ENCODE results near the gene GPR17. TPM values are rescaled to one million over a fixed set of nuclear protein-coding genes. Genes with fewer than 3 reads are reported as not detected.

Gene GPR17
- total and polyA plus RNA-seq, 11 donors: 0.10 to 8.0 (median 0.26) TPM; not detected in 3

DNA sequence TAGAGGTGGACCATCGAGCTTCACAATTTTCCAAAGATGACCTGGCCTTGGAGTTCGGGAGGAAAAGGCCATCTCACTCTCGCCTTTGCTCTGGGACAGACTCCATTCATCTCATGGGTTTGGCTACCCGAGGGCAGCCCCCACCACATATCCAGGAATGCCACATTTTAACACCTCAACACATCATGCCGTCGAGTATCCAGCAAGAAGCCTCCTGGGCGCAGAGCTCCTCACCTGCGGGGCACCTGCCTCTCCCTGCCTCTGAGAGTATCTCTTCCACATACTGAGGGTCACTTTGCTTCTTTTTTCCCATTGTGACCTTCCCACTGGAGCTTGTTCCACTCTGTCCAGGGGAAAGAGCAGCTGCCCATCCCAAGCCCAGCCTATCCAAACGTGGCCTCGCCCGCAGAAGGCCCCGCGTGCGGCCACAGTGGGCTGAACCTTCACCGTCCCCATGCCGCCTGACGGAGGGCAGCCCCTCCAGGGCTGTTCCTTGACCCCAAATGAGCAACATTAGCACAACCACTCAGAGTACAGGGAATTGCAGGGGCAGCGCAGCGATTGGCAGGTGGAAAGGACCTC lies 34.8 kb downstream of the GPR17 start:
- intact Hi-C loops (cut with DNase I): loop anchor here in 4 of 10 donors (2.0 to 10.0 kb wide), 5 partner anchors 22 to 88 kb away; partner anchors contain the start of gene GPR17 (in 1 of the 4)
- no peak for TF ChIP-seq POLR2A (IDR thresholded peaks at IDR 0.05)
- TF ChIP-seq, protein P1, sequence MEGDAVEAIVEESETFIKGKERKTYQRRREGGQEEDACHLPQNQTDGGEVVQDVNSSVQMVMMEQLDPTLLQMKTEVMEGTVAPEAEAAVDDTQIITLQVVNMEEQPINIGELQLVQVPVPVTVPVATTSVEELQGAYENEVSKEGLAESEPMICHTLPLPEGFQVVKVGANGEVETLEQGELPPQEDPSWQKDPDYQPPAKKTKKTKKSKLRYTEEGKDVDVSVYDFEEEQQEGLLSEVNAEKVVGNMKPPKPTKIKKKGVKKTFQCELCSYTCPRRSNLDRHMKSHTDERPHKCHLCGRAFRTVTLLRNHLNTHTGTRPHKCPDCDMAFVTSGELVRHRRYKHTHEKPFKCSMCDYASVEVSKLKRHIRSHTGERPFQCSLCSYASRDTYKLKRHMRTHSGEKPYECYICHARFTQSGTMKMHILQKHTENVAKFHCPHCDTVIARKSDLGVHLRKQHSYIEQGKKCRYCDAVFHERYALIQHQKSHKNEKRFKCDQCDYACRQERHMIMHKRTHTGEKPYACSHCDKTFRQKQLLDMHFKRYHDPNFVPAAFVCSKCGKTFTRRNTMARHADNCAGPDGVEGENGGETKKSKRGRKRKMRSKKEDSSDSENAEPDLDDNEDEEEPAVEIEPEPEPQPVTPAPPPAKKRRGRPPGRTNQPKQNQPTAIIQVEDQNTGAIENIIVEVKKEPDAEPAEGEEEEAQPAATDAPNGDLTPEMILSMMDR (IDR thresholded peaks at IDR 0.05): no peak
- Histone ChIP-seq H3K27me3 (peaks cover 0 to 11% (median 0%) of the 10 kb centered on the region in 9 donors), H3K36me3 (no peaks in the 10 kb centered on the region), H3K4me1 (peaks cover 0 to 55% (median 41%) of the 10 kb centered on the region in 12 donors), H3K9me3 (no peaks in the 10 kb centered on the region), H3K4me3 (peak overlapping the region; percentile 32 to 60 (median 54)), H3K27ac (peak overlapping the region; percentile 38 to 82 (median 74))
- DNase-seq (no peak), ATAC-seq (peak in 1 of 4 donors; percentile 4)
- WGBS, 4 donors: 67 to 73% (median 70%) methylated on average over 19 of the region's 19 CpGs

DNA sequence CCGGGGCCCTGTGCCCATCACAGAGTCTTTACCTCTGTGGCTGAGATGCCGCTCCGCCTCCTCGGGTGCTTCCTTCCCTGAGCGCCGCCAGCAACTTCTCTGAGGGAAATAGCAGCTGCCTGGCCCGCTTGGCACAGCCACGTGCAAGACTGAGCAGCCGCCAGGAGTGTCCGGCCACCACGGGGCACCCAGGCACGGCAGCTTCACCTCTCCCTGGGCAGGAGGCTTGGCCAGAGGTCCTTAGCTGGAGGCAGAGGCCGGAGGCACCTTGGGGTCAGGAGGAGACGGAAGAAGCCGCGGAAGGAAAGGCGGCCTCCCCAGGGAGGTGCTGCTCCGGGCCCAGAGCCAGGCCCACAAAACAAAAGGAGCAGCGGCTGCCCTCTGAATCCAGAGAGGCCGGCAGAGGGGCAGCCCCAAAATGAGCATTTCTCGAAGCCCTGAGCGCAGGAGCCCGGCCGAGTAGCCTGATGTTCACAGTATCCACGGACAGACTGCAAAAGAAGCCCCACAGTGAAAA lies 35.4 kb downstream of the GPR17 start:
- no peaks in the 10 kb centered on the region for H3K9me3 ChIP-seq
- DNase-seq: peak in 4 of 5 donors; percentile 63 to 82 (median 70)
- TF ChIP-seq, protein P1 (IDR thresholded peaks at IDR 0.05): no peak
- TF ChIP-seq POLR2A (IDR thresholded peaks at IDR 0.05): peak in 1 of 2 donors; percentile 66
- ATAC-seq: peak in 3 of 4 donors; percentile 44 to 74 (median 51)
- intact Hi-C loops (cut with DNase I): loop anchor here in 4 of 10 donors (2.0 to 10.0 kb wide), 5 partner anchors 23 to 89 kb away; partner anchors contain the start of gene GPR17 (in 1 of the 4)
- H3K36me3 ChIP-seq: no peaks in the 10 kb centered on the region
- peak overlapping the region; percentile 38 to 82 (median 74) for H3K27ac ChIP-seq
- peak overlapping the region; percentile 32 to 60 (median 54) for H3K4me3 ChIP-seq
- peaks cover 0 to 50% (median 36%) of the 10 kb centered on the region in 12 donors for H3K4me1 ChIP-seq
- peaks cover 0 to 5% (median 0%) of the 10 kb centered on the region in 9 donors for H3K27me3 ChIP-seq
- WGBS, 4 donors: 41 to 60% (median 51%) methylated on average over 5 to 25 of the region's 25 CpGs

DNA sequence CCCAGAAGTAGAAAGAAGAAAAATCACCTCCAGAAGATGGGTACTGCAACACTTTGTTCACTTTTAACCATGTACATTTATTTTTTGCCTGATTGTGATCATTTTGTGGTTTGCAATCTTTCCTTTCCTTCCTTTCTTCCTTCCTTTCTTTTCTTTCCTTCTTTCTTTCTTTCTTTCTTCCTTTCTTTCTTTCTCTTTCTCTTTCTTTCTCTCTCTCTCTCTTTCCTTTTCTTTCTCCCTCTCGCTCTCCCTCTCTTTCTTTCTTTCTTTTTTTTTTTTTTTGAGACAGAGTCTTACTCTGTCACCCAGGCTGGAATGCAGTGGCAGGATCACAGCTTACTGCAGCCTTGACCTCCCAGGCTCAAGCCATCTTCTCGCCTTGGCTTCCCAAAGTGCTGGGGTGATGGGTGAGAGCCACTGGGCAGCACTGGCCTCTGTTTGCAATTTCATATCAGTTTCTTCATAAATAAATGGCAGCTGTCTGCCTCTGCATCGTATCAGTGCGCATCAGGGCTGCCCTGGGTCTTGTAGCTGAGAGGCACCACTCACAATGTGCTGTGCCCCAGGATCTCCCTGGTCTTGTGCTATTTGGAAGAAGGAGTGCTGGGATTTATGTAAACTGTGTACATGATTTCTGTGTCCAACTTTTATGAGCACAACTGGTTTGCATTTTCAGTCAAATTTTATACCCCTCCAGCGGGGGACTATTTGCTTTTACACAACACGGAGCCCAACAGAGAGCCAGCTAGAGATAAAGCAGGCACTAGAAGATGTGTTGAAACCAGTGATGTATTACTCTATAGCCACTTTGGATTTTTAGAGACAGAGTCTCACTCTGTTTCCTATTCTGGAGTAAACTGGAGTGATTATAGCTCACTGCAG lies 36.3 kb downstream of the GPR17 start:
- intact Hi-C loops (cut with DNase I): loop anchor here in 4 of 10 donors (2.0 to 10.0 kb wide), 5 partner anchors 23 to 90 kb away; partner anchors contain the start of gene GPR17 (in 1 of the 4)
- H3K4me1 ChIP-seq: peaks cover 0 to 42% (median 31%) of the 10 kb centered on the region in 12 donors
- H3K4me3 ChIP-seq: peak overlapping the region in 3 of 12 donors; percentile 55 to 60 (median 57)
- H3K27ac ChIP-seq: peak overlapping the region in 10 of 12 donors; percentile 51 to 82 (median 74)
- 82 to 91% (median 87%) methylated on average over 6 of the region's 6 CpGs for WGBS, 4 donors
- no peaks in the 10 kb centered on the region for H3K27me3 ChIP-seq
- no peak for ATAC-seq
- no peaks in the 10 kb centered on the region for H3K9me3 ChIP-seq
- no peak for DNase-seq
- no peak for TF ChIP-seq POLR2A (IDR thresholded peaks at IDR 0.05)
- TF ChIP-seq, protein P1 (IDR thresholded peaks at IDR 0.05): no peak
- no peaks in the 10 kb centered on the region for H3K36me3 ChIP-seq

All from heart left ventricle (tissue), 16 donors.